Tracheal epithelial cell (primary cell): ENCODE measurements around the gene CEBPE. TPM values are rescaled to one million over a fixed set of nuclear protein-coding genes. Genes with fewer than 3 reads are reported as not detected.

ENCODE experiments used
- total RNA-seq: library from RNA; depleted of rRNA; stranded (reverse); fragments of >200 nt; gene quantifications from 2 replicates; pipeline ENCODE4 v1.2.1, GENCODE V29; 2014

The CEBPE gene
- total RNA-seq, result not detected in 2 replicates

GRCh38 chr14:23118506-23119362 lies at the start of gene CEBPE:
Gene CEBPE, minus strand, starts transcription at chr14:23119255. Its CDS starts 164 bp downstream, at chr14:23119091.

DNA sequence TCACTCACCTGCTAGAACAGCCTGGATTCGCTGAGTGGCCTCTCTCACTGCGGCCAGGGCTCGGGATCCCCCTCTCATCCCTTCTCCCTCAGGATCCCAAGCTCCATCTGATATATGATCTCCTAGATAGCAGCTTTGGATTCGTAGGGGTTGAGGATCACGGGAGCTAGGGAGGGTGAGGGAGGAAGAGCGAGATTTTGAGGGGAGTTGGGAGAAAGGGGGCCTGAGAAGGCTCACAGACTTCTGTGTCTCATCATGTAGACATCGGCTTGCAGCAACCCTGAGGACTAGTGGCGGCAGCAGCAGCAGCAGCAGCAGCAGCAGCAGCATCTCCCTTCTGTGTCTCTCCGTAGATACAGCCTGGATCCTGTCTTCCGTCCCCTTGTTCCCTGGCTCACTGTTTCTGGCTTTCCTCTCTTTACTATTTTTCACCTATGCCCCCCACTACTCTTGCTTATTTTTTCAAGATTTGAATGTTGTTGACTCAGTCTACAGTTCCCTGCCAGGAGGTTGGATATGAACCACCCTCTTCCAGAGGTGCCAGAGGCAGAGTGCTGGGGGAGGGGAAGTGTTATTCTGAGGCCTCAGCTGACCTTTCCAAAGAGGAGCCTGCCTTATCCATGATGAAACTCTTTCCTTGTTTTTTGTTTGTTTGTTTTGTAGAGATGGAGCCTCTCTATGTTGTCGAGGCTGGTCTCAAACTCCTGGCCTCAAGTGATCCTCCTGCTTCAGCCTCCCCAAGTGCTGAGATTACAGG lies 14.3 kb downstream of the CEBPE start, which contains the start of gene CIROP:
Gene CIROP, minus strand, starts transcription at position 399 of the 757 bp plus-strand sequence. Its CDS starts 69 bp downstream, at position 330.

GRCh38 chr14:23095196-23096108 lies 23.6 kb downstream of the CEBPE start, which contains the start of gene C14orf119:
Gene C14orf119, plus strand, starts transcription at chr14:23095505. Its CDS starts 2,154 bp downstream, at chr14:23097659.

GRCh38 chr14:23094666-23095195 lies 24.3 kb downstream of the CEBPE start, which contains the start of gene ACIN1:
Gene ACIN1, minus strand, starts transcription at chr14:23095136. Its CDS starts 24 bp downstream, at chr14:23095112.

Other genes with a start within 250 kb of the CEBPE start
- gene LRP10, start 247.5 kb downstream of the CEBPE start, total RNA-seq, result 52.9 and 61.2 TPM in 2 replicates
- 0.43 TPM in 1 of 2 replicates, not detected in the other for gene REM2, start 236.0 kb downstream of the CEBPE start, total RNA-seq
- 48.9 and 70.8 TPM in 2 replicates for gene RBM23, start 200.1 kb downstream of the CEBPE start, total RNA-seq
- gene PRMT5, start 189.9 kb downstream of the CEBPE start, total RNA-seq, result 80.4 and 83.9 TPM in 2 replicates
- gene HAUS4, start 162.2 kb downstream of the CEBPE start, total RNA-seq, result 51.6 and 150 TPM in 2 replicates
- 250 and 322 TPM in 2 replicates for gene AJUBA, start 136.7 kb downstream of the CEBPE start, total RNA-seq
- 13.0 and 20.5 TPM in 2 replicates for gene C14orf93, start 109.1 kb downstream of the CEBPE start, total RNA-seq
- 186 and 259 TPM in 2 replicates for gene PSMB5, start 84.4 kb downstream of the CEBPE start, total RNA-seq
- not detected in 2 replicates for gene PSMB11, start 77.0 kb downstream of the CEBPE start, total RNA-seq
- 3.4 and 4.3 TPM in 2 replicates for gene CDH24, start 61.7 kb downstream of the CEBPE start, total RNA-seq
- 25.8 and 31.8 TPM in 2 replicates for gene ACIN1, start 24.1 kb downstream of the CEBPE start, total RNA-seq
- 27.7 and 43.1 TPM in 2 replicates for gene C14orf119, start 23.8 kb downstream of the CEBPE start, total RNA-seq
- not detected in 2 replicates for gene CIROP, start 14.3 kb downstream of the CEBPE start, total RNA-seq
- gene SLC7A8, start 64.4 kb upstream of the CEBPE start, total RNA-seq, result 2.4 and 5.5 TPM in 2 replicates
- not detected in 2 replicates for gene RNF212B, start 118.7 kb upstream of the CEBPE start, total RNA-seq
- 7.2 and 8.2 TPM in 2 replicates for gene HOMEZ, start 166.9 kb upstream of the CEBPE start, total RNA-seq
- 3.1 and 3.4 TPM in 2 replicates for gene PPP1R3E, start 183.6 kb upstream of the CEBPE start, total RNA-seq
- 16.8 and 21.2 TPM in 2 replicates for gene BCL2L2, start 187.6 kb upstream of the CEBPE start, total RNA-seq
- gene PABPN1, start 202.2 kb upstream of the CEBPE start, total RNA-seq, result 54.8 and 64.1 TPM in 2 replicates
- gene SLC22A17, start 233.6 kb upstream of the CEBPE start, total RNA-seq, result 1.5 and 8.7 TPM in 2 replicates
- gene EFS, start 245.9 kb upstream of the CEBPE start, total RNA-seq, result 6.3 and 7.7 TPM in 2 replicates